IPS DF 6.9 (cell line): Measurements from ENCODE around the gene SORL1-AS1.
A peak's percentile ranks its signal among the peaks of the same experiment; 100 is the strongest.

Source experiments
- DNase-seq: peaks from one replicate; pipeline ENCODE4 v3.0.0-alpha.2; 2013; ENCODE audit warnings: low read depth, low spot score
- H3K27ac ChIP-seq: one replicate; pipeline ENCODE4 v1.5.1; 2013; ENCODE audit warnings: low read length, control low read depth
- H3K27me3 ChIP-seq: 2 replicates; pipeline ENCODE4 v1.6.1; 2013; ENCODE audit warnings: mild to moderate bottlenecking, low read length; ENCODE audit not compliant: control insufficient read depth, insufficient read depth
- H3K36me3 ChIP-seq: 2 replicates; pipeline ENCODE4 v1.6.1; 2013; ENCODE audit warnings: low read length; ENCODE audit not compliant: control insufficient read depth, insufficient read depth
- H3K4me1 ChIP-seq: 2 replicates; pipeline ENCODE4 v1.6.1; 2013; ENCODE audit warnings: low read length; ENCODE audit not compliant: control insufficient read depth, insufficient read depth
- H3K4me3 ChIP-seq: 2 replicates; pipeline ENCODE4 v1.5.1; 2013; ENCODE audit warnings: mild to moderate bottlenecking, low read length
- H3K9me3 ChIP-seq: 2 replicates; pipeline ENCODE4 v1.6.1; 2013; ENCODE audit warnings: low read length, inconsistent platforms; ENCODE audit not compliant: control insufficient read depth, insufficient read depth
- WGBS: extraction: QIAGEN DNeasy Blood & Tissue Kit; methylation state at CpG from one replicate; pipeline ENCODE4 v1.1.7; 2013; ENCODE audit warnings: mixed read lengths, missing lambda C conversion rate; ENCODE audit not compliant: insufficient read length, insufficient coverage; 5-methylcytosine and 5-hydroxymethylcytosine counted together

SORL1-AS1 gene

GRCh38 chr11:121452609-121453150 is at the start of gene SORL1-AS1:
SORL1-AS1 (minus strand) TSS chr11:121452967.
- H3K9me3 ChIP-seq: no peaks in the 10 kb centered on the region
- no peak for DNase-seq
- no peaks in the 10 kb centered on the region; the same call in 1 of the 2 replicates for H3K27me3 ChIP-seq
- H3K36me3 ChIP-seq: no peaks in the 10 kb centered on the region
- H3K4me1 ChIP-seq: peaks cover 6% of the 10 kb centered on the region
- peak within 1 kb of the TSS; percentile 87; the same call in 1 of the 2 replicates for H3K4me3 ChIP-seq
- H3K27ac ChIP-seq: no peak within 1 kb of the TSS
- WGBS: no CpG with 5 or more reads among the region's 21 CpGs

- H3K4me3 ChIP-seq: no peak overlapping the region
- H3K4me1 ChIP-seq: no peaks in the 10 kb centered on the region
- H3K9me3 ChIP-seq: no peaks in the 10 kb centered on the region
- H3K27ac ChIP-seq: no peak overlapping the region
- no peaks in the 10 kb centered on the region for H3K27me3 ChIP-seq
- no peak for DNase-seq
- peaks cover 6% of the 10 kb centered on the region; the same call in 1 of the 2 replicates for H3K36me3 ChIP-seq
- no CpG with 5 or more reads among the region's 1 CpG for WGBS
Measured at GRCh38 chr11:121500717-121501116, 48.0 kb upstream of the SORL1-AS1 start.

GRCh38 chr11:121500275-121500674 is 47.5 kb upstream of the SORL1-AS1 start:
- Histone ChIP-seq H3K4me3 (no peak overlapping the region), H3K4me1 (no peaks in the 10 kb centered on the region), H3K36me3 (peaks cover 6% of the 10 kb centered on the region; the same call in 1 of the 2 replicates), H3K27ac (no peak overlapping the region), H3K27me3 (no peaks in the 10 kb centered on the region), H3K9me3 (no peaks in the 10 kb centered on the region)
- no peak for DNase-seq
- no CpG with 5 or more reads among the region's 2 CpGs for WGBS

- 0 out of 2 replicates have a peak, but pooled peaks cover under 1% of the 10 kb centered on the region for H3K4me1 ChIP-seq
- H3K4me3 ChIP-seq: no peak overlapping the region
- no peaks in the 10 kb centered on the region for H3K27me3 ChIP-seq
- DNase-seq: no peak
- peaks cover 6% of the 10 kb centered on the region; the same call in 1 of the 2 replicates for H3K36me3 ChIP-seq
- no CpG with 5 or more reads among the region's 2 CpGs for WGBS
- no peaks in the 10 kb centered on the region for H3K9me3 ChIP-seq
- H3K27ac ChIP-seq: no peak overlapping the region
Measured at GRCh38 chr11:121499405-121499804, 46.6 kb upstream of the SORL1-AS1 start.

- WGBS: no CpG with 5 or more reads among the region's 5 CpGs
- H3K36me3 ChIP-seq: peaks cover 6% of the 10 kb centered on the region; the same call in 1 of the 2 replicates
Measured at GRCh38 chr11:121497176-121497998, 44.6 kb upstream of the SORL1-AS1 start.

GRCh38 chr11:121494355-121495099 is 41.8 kb upstream of the SORL1-AS1 start:
- peaks cover 2% of the 10 kb centered on the region; the same call in 1 of the 2 replicates for H3K4me1 ChIP-seq
- no peak overlapping the region for H3K27ac ChIP-seq
- H3K36me3 ChIP-seq: peaks cover 6% of the 10 kb centered on the region; the same call in 1 of the 2 replicates
- no peaks in the 10 kb centered on the region for H3K27me3 ChIP-seq
- no peak overlapping the region for H3K4me3 ChIP-seq
- no peak for DNase-seq
- H3K9me3 ChIP-seq: no peaks in the 10 kb centered on the region
- WGBS: no CpG with 5 or more reads among the region's 7 CpGs

More at GRCh38 chr11:121497176-121497998, 44.6 kb upstream of the SORL1-AS1 start:
- no peaks in the 10 kb centered on the region for H3K27me3 ChIP-seq
- peaks cover 2% of the 10 kb centered on the region; the same call in 1 of the 2 replicates for H3K4me1 ChIP-seq
- H3K9me3 ChIP-seq: no peaks in the 10 kb centered on the region
- no peak for DNase-seq
- no peak overlapping the region for H3K4me3 ChIP-seq
- H3K27ac ChIP-seq: no peak overlapping the region

- Histone ChIP-seq H3K4me1 (peaks cover 2% of the 10 kb centered on the region; the same call in 1 of the 2 replicates), H3K4me3 (no peak overlapping the region), H3K36me3 (peaks cover 9% of the 10 kb centered on the region), H3K9me3 (no peaks in the 10 kb centered on the region), H3K27ac (no peak overlapping the region), H3K27me3 (no peaks in the 10 kb centered on the region)
- DNase-seq: no peak
- no CpG with 5 or more reads among the region's 2 CpGs for WGBS
Measured at GRCh38 chr11:121489823-121490222, 37.1 kb upstream of the SORL1-AS1 start.

- WGBS: no CpG with 5 or more reads among the region's 6 CpGs
- Histone ChIP-seq H3K36me3 (peaks cover 9% of the 10 kb centered on the region), H3K4me1 (no peaks in the 10 kb centered on the region), H3K27me3 (no peaks in the 10 kb centered on the region), H3K4me3 (no peak overlapping the region), H3K27ac (no peak overlapping the region), H3K9me3 (no peaks in the 10 kb centered on the region)
- DNase-seq: no peak
Measured at GRCh38 chr11:121488641-121489040, 35.9 kb upstream of the SORL1-AS1 start.

GRCh38 chr11:121488170-121488569 is 35.4 kb upstream of the SORL1-AS1 start:
- Histone ChIP-seq H3K9me3 (no peaks in the 10 kb centered on the region), H3K27me3 (no peaks in the 10 kb centered on the region), H3K27ac (no peak overlapping the region), H3K4me1 (no peaks in the 10 kb centered on the region), H3K36me3 (peaks cover 9% of the 10 kb centered on the region), H3K4me3 (no peak overlapping the region)
- no CpG with 5 or more reads among the region's 2 CpGs for WGBS
- no peak for DNase-seq

- Histone ChIP-seq H3K27me3 (no peaks in the 10 kb centered on the region), H3K9me3 (no peaks in the 10 kb centered on the region), H3K36me3 (peaks cover 9% of the 10 kb centered on the region), H3K4me3 (no peak overlapping the region), H3K4me1 (peaks cover 4% of the 10 kb centered on the region), H3K27ac (no peak overlapping the region)
- no CpG with 5 or more reads among the region's 6 CpGs for WGBS
- DNase-seq: no peak
Measured at GRCh38 chr11:121487191-121487590, 34.4 kb upstream of the SORL1-AS1 start.
